ENCODE measurements around the gene ZNF740.

DNA sequence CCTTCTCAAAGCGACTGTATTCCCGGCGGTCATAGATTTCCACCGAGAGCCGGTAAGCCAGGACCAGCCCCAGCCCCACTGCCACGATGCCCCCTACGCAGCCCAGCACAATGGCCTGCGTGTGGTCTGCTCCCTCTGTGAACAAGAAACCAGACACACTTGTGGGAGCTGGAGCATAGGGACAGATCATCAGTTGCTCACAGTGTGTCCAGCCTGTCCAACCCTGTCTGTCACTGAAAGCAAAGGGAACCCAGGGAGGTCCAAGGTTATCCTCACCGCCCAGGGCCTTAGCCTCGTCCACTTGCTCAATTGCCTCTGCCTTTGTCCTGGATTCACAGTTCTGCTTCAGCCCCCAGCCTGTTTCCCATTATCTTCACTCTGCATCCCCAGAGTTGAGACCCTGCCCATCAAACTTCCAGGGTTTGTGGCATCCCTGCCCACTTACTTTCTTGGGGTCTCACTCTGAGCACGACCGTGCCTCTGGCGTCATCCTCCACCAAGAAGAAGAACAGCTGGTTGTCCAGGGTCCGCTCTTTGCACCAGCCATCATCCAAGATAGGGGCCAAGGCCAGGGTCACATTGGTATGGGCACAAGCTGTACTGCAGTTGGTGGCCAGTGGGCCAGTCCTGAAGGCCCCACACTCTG is 11.5 kb downstream of the ZNF740 start:
- TF ChIP-seq SMC3 (IDR thresholded peaks at IDR 0.05; ENCODE audit: low read depth, low read length) (no peak), RCOR1 (IDR thresholded peaks at IDR 0.05; ENCODE audit: insufficient replicate concordance, low read length) (no peak), RAD21 (IDR thresholded peaks at IDR 0.05; ENCODE audit: low read length) (no peak), CEBPB (IDR thresholded peaks at IDR 0.05; ENCODE audit: low read depth, low read length) (no peak), POLR2A (IDR thresholded peaks at IDR 0.05; ENCODE audit: low read depth, low read length) (no peak), MAZ (IDR thresholded peaks at IDR 0.05; ENCODE audit: borderline replicate concordance, low read depth, low read length) (no peak), NFE2L2 (IDR thresholded peaks at IDR 0.05; ENCODE audit: low read depth, low read length) (no peak), RFX5 (IDR thresholded peaks at IDR 0.05; ENCODE audit: low read depth, low read length) (no peak), MAFK (IDR thresholded peaks at IDR 0.05; ENCODE audit: low read depth, low read length) (no peak), MXI1 (IDR thresholded peaks at IDR 0.05; ENCODE audit: borderline replicate concordance, low read depth, low read length) (no peak)
- TF ChIP-seq, protein P1, sequence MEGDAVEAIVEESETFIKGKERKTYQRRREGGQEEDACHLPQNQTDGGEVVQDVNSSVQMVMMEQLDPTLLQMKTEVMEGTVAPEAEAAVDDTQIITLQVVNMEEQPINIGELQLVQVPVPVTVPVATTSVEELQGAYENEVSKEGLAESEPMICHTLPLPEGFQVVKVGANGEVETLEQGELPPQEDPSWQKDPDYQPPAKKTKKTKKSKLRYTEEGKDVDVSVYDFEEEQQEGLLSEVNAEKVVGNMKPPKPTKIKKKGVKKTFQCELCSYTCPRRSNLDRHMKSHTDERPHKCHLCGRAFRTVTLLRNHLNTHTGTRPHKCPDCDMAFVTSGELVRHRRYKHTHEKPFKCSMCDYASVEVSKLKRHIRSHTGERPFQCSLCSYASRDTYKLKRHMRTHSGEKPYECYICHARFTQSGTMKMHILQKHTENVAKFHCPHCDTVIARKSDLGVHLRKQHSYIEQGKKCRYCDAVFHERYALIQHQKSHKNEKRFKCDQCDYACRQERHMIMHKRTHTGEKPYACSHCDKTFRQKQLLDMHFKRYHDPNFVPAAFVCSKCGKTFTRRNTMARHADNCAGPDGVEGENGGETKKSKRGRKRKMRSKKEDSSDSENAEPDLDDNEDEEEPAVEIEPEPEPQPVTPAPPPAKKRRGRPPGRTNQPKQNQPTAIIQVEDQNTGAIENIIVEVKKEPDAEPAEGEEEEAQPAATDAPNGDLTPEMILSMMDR (conservative IDR thresholded peaks at IDR 0.05; ENCODE audit: low read depth, low read length), result no peak
- TF ChIP-seq, protein P2, sequence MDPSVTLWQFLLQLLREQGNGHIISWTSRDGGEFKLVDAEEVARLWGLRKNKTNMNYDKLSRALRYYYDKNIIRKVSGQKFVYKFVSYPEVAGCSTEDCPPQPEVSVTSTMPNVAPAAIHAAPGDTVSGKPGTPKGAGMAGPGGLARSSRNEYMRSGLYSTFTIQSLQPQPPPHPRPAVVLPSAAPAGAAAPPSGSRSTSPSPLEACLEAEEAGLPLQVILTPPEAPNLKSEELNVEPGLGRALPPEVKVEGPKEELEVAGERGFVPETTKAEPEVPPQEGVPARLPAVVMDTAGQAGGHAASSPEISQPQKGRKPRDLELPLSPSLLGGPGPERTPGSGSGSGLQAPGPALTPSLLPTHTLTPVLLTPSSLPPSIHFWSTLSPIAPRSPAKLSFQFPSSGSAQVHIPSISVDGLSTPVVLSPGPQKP (IDR thresholded peaks at IDR 0.05; ENCODE audit: borderline replicate concordance, low read depth, low read length), result no peak
